ENCODE results near the gene CTAGE9.

DNA sequence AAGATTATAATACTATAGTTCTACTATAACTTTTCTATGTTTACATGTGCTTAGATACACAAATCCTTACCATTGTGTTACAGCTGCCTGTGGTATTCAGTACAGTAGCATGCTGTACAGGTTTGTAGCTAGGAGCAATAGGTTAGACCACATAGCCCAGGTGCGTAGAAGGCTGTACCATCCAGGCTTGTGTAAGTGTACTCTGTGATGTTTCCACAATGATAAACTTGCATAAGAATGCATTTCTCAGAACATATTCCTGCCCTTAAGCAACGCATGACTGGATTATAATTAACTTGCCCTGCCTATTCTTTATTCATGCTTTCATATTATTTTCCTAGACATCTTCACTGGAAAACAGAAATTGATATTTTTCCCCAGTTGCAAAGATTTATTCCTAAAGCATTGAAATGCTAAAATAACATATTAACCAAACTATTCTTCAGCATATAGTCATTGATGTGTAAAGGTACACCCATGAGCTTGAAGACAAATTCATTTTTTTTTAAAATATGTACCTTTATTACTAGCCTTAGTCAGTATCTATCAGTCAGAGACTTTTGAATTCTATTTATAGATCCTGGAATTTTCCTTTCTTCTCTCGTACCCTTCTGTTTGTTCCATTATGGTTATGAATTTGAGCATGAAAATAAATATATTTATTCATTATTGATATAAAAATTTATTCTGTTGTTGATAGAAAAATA lies 7.2 kb upstream of the CTAGE9 start:
- TF ChIP-seq, protein P1, sequence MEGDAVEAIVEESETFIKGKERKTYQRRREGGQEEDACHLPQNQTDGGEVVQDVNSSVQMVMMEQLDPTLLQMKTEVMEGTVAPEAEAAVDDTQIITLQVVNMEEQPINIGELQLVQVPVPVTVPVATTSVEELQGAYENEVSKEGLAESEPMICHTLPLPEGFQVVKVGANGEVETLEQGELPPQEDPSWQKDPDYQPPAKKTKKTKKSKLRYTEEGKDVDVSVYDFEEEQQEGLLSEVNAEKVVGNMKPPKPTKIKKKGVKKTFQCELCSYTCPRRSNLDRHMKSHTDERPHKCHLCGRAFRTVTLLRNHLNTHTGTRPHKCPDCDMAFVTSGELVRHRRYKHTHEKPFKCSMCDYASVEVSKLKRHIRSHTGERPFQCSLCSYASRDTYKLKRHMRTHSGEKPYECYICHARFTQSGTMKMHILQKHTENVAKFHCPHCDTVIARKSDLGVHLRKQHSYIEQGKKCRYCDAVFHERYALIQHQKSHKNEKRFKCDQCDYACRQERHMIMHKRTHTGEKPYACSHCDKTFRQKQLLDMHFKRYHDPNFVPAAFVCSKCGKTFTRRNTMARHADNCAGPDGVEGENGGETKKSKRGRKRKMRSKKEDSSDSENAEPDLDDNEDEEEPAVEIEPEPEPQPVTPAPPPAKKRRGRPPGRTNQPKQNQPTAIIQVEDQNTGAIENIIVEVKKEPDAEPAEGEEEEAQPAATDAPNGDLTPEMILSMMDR (conservative IDR thresholded peaks at IDR 0.05 in 1 of 2, IDR thresholded peaks at IDR 0.05 in 1 of 2; ENCODE audit: low read depth in 1 of 2, low read length in 2 of 2): no peak
- TF ChIP-seq EZH2 (IDR thresholded peaks at IDR 0.05; ENCODE audit: low read length, missing control alignments): no peak

All from fibroblast of lung (primary cell).